GM21447 (cell line): ENCODE measurements around the gene OR52E4.

Source experiments
- ATAC-seq: cut with Tn5 transposase; IDR thresholded peaks from one replicate; pipeline ENCODE4 v1.9.1; 2021; ENCODE audit not compliant: unreplicated experiment

The OR52E4 gene

DNA sequence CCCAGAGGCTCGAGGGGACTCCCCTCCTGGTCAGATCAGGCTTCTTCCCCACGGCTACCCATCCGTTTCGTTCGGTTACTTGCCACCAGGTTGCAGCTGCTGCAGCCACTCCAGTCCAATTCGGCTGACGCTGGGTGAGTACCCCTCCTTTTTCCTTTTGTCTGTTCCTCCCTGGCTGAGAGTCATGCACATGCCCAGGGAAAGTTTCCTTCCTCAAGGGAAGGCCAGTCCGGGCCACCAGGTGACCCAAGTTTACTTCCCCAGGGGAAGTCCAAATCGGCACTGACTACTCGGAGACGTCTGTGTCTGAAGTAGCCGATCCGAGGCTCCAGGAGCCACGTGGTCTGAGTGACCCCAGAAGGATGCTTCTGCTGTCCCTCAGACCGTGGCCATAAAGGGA, 48.4 kb downstream of the OR52E4 start:
- no peak for ATAC-seq

DNA sequence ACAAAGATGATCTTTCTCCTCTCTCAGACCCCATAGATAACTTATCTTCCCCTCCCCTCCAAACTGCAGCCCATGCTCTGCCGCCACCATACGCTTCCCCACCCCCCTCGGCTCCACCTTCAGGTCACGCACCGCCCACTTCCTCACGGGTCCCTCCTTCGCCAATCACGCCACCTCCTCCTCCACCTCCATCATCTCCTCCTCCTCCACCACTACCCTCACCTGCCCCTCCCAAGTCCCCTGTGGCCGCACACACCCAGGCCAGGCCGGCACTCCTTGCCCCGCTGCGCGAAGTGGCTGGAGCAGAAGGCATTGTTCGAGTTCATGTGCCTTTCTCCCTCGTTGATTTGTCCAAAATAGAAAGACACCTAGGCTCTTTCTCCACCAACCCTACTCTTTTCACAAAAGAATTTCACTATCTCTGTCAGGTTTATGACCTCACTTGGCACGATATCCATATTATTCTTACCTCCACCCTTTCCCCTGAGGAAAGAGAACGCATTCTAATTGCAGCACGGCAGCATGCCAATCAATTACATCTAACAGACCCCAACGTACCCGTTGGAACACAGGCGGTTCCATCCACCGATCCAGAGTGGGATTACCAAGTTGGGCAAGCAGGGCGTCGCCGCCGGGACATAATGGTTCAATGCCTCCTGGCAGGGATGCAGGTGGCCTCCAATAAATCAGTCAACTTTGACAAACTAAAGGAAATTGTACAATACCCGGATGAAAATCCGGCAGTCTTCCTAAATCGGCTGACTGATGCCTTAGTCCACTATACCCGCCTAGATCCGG, 49.3 kb downstream of the OR52E4 start:
- ATAC-seq, result no peak

DNA sequence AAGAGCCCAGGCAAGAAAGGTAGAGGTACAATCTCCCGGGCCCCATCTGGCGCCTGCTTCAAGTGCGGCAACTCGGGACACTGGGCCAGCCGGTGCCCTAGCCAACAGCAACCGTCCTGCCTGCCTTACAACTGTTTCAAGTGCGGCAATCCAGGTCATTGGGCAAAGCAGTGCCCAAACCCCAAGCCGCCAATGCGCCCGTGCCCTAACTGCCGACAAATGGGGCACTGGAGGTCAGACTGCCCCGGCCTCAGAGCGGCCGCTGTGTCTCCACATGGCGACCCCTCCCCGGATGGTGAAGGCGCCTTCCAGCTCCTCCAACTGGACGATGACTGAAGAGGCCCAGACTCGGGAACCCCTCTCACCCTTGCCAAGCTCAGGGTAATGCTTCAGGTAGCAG, 50.2 kb downstream of the OR52E4 start:
- no peak for ATAC-seq

DNA sequence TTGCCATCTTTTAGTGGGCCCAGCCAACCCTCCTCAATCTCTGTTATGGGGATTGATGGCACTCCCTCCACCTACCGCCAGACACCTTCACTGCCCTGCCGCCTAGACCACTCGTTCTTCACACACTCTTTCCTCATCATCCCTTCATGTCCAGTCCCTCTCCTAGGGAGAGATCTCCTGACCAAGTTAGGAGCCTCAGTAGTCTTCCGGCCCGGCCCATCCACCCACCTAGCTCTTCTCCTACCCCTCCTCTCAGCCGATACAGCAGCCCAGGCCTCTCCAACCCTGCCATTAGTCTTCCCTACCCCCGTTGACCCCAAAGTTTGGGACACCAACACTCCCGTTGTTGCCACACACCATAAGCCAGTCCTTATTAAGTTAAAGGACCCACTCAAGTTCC, 50.6 kb downstream of the OR52E4 start:
- ATAC-seq, result no peak

DNA sequence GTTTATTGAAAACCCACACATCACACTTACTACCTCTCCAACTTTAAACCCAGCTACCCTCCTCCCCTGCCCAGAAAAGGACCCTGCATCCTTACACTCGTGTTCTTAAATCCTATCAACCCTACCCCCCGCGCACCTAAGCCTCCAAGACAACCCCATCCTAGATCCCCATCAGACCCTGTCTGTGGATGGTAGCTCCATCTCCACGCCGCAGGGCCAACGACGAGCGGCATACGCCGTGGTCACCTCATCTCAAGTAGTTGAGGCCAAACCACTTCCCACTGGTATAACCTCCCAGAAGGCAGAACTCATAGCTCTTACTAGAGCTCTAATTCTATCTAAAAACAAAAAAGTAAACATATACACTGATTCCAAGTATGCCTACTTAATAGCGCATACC, 52.2 kb downstream of the OR52E4 start:
- ATAC-seq, result no peak

DNA sequence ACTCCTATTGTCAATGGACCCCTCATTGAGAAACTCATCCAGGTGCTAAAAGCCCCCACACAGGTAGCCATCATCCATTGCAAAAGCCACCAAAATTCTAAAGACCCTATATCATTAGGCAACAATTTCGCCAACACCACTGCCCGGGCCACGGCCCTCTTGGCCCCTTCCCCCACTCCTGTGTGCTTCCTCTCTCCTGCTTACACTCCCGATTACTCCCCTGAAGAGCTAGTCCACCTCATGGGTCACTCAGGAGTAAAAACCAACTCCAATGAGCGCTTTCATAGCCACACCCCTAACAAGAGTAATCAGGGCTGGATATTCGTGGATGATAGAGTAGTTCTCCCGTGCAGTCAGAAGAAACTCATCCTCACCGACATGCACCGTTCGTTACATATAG, 52.7 kb downstream of the OR52E4 start:
- no peak for ATAC-seq
